ENCODE data around the gene LDLRAP1. TPM values are rescaled to one million over a fixed set of nuclear protein-coding genes. Genes with fewer than 3 reads are reported as not detected.
A peak's percentile ranks its signal among the peaks of the same experiment; 100 is the strongest.

The LDLRAP1 gene
- total RNA-seq, 2 experiments from 2014 or later = 19.1 to 19.7 TPM

DNA sequence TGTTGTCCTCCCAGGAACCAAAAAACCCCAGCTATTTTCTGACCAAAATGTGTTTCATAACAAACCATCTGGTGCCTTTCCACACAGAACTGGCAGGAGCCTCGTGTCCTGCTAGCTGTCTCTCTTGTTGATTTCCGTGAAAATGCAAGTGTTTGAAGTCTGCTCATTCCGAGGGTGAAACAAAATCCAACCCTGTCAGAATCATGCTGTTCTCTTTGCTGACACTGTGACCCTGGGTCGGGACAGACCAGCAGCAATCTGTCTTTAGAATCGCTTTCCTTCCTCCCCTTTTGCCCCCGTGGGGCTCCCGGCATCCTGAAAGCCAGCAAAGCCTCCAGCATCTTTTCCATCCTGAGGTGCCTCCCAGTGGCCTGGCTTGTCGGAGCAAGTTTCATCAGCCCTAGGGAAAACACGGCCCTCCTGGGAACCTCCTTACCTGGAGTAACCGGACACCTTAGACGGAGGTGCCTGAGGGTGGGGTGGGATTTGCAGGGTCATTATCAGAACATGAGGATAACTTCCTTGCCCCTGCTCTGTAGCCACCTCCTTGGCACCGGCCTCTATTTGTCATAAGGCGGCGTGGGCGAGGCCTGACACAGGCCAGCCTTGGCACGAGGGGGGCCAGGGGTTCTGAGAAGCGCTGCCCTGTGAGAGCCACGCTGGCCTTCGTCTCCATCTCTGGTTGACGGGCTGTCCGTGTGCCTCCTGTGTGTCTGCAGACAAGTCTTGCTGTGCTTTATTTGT, 24.9 kb downstream of the LDLRAP1 start:
- no peak overlapping the region for H3K4me3 Mint-ChIP-seq

DNA sequence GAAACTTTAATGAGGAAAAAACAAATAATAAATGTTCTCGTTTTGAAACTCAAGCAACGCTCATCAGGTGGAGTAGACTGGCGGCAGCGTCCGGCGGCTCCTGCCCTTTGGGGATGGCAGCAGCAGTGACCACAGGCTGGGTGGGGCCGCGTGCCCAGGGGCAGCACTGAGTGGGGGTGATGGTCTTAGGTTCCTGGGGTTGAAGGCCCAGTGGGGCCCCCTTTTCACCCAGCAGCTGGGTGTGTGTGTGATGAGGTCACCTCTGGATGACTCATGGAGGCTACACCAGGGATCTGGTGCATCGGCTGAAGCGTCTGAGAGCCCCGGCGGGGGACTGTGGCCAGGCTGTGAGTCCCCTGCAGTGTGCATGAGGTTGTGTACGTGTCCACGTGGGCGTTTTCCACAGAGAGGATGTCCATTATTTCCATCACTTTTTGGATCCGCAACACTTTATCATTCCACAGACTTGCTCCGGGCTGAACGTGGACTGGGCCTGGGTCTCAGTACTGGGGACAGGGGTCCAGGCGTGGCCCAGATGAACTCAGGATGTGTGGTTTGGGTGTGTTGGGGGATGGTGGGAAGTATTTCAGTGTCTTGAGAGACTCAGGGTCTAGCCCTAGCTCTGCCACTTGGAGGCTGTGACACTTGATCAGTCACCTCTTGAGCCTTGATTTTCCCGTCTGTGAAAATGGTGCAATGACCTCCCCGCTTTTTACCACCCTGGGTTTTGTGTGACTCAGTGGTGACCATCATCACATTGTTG, 25.6 kb downstream of the LDLRAP1 start:
- CTCF ChIA-PET = no interaction called here
- Mint-ChIP-seq H3K4me1 (ENCODE audit: low read depth) (peaks cover 74% of the 10 kb centered on the region), H3K4me3 (no peak overlapping the region), H3K9me3 (no peaks in the 10 kb centered on the region), H3K27me3 (ENCODE audit: low read depth) (no peaks in the 10 kb centered on the region), H3K36me3 (ENCODE audit: low read depth) (peaks cover 4% of the 10 kb centered on the region), H3K27ac (peak overlapping the region; percentile 24)
- intact Hi-C loops (cut with micrococcal nuclease) = no loop called here
- DNase-seq = peak; percentile 41

More for the DNA sequence above, 24.9 kb downstream of the LDLRAP1 start:
- Mint-ChIP-seq H3K27me3 (ENCODE audit: low read depth) (no peaks in the 10 kb centered on the region), H3K36me3 (ENCODE audit: low read depth) (peaks cover 4% of the 10 kb centered on the region), H3K9me3 (no peaks in the 10 kb centered on the region), H3K4me1 (ENCODE audit: low read depth) (peaks cover 80% of the 10 kb centered on the region), H3K27ac (peak overlapping the region; percentile 28)
- DNase-seq = no peak
- CTCF ChIA-PET = interaction anchor here (4.6 kb wide), 1 partner anchor 20 kb away, joined by 48 read pairs; no protein-coding TSS in a partner anchor
- intact Hi-C loops (cut with micrococcal nuclease) = no loop called here

DNA sequence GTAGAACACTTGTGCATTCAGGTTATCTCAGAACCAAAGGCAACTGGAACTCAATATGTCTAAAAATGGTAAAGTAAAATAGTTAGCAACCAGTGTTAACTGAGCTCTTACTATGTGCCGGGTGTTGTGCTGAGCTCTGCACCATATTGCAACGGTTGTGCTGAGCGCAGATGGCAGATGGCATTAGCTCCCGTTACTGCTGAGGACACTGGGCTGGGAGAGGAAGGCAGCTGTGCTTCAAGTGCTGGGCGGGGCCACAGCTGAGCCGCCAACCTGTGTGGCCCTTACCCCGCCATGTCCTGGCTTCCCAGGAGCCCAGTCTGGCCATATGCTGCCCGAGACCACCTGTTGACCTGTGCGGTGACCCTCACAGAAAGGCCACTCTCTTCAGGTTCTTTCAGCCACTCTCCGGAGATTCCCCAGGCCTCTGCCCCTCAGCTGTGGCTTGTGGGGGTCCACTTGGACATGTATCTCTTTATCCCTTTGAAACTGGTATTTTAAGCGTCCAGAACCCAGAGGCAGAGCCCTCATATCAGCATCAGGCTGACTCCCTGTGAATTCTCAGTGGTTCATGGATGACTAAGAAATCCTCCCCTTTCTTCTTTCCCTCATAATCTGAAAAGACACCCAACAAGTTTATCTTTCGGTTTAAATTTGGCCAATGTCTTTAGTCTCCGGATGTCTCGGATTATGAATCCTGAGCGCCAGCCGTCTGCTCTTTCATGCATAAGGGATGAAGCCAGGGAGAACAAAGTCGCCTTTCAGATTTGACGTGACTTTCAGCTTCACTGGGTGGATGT, 26.4 kb downstream of the LDLRAP1 start:
- CTCF ChIA-PET = no interaction called here
- Mint-ChIP-seq H3K27ac (no peak overlapping the region), H3K9me3 (no peaks in the 10 kb centered on the region), H3K4me3 (no peak overlapping the region), H3K27me3 (ENCODE audit: low read depth) (no peaks in the 10 kb centered on the region), H3K36me3 (ENCODE audit: low read depth) (no peaks in the 10 kb centered on the region), H3K4me1 (ENCODE audit: low read depth) (peaks cover 68% of the 10 kb centered on the region)
- no peak for DNase-seq
- intact Hi-C loops (cut with micrococcal nuclease) = no loop called here

DNA sequence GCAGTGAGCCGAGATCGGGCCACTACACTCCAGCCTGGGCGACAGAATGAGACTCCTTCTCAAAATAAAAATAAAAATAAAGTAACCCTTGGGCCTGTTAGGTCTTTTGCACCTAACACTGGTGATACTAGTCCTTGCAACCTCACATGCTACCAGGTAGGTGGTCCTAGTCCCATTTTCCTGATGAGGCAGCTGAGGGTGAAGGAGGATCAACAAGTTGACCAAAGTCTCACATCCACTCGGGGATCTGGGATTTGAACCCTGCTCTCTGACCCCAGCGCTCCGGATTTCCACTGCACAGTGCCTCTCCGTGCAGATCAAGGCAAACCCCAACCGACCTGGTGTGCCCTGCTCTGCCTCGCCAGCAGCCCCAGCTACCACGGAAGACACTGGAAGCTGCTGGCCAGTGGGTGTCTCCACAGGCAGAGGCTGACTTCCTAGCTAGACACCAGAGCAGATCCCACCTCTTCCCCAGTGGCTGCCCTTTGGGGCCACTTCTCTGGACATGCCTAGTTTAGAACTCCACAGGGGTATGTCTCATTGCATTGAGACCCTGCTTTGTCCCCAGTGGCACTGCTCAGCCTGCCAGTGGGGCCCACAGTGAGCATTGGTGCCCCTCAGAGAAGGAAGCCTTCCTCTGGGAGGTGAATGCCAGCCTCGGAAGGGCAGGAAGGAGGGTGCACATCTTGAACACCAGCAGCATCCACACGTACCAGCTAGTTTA, 27.6 kb downstream of the LDLRAP1 start:
- H3K27me3 Mint-ChIP-seq (ENCODE audit: low read depth) = no peaks in the 10 kb centered on the region
- H3K4me1 Mint-ChIP-seq (ENCODE audit: low read depth) = peaks cover 58% of the 10 kb centered on the region
- intact Hi-C loops (cut with micrococcal nuclease) = no loop called here
- CTCF ChIA-PET = interaction anchor here (1.0 to 3.7 kb wide), 2 partner anchors 29 to 238 kb away, joined by 3 to 12 read pairs; partner anchors contain the start of gene LDLRAP1
- DNase-seq = no peak
- no peak overlapping the region for H3K27ac Mint-ChIP-seq
- H3K4me3 Mint-ChIP-seq = no peak overlapping the region
- H3K36me3 Mint-ChIP-seq (ENCODE audit: low read depth) = no peaks in the 10 kb centered on the region
- H3K9me3 Mint-ChIP-seq = no peaks in the 10 kb centered on the region

DNA sequence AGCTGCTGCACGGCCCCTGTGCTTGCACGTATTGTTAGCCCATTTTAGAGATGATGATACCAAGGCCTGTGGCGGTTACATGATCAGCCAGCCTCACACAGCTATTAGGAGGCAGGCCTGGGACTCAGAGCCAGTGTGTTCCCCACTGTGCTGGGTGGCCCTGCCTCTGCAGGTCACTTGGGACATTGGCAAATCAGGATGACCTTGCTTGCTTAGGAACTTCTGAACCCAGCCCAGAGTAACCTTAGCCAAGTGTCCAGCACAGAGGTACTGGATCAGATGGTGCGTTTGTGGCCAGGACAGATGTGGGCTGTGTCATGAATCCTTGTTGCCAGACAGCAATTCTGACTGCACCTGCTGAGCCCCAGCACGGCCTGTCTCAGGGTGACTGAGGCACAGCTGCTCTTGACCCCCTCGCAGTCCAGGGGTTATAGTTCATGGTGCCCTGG, 28.1 kb downstream of the LDLRAP1 start:
- no peak for DNase-seq
- CTCF ChIA-PET = interaction anchor here (1.0 to 3.7 kb wide), 9 partner anchors 10 to 238 kb away, joined by 3 to 29 read pairs (median 7); partner anchors contain the start of gene LDLRAP1
- Mint-ChIP-seq H3K36me3 (ENCODE audit: low read depth) (no peaks in the 10 kb centered on the region), H3K9me3 (no peaks in the 10 kb centered on the region), H3K4me1 (ENCODE audit: low read depth) (peaks cover 53% of the 10 kb centered on the region), H3K27ac (no peak overlapping the region), H3K27me3 (ENCODE audit: low read depth) (no peaks in the 10 kb centered on the region), H3K4me3 (no peak overlapping the region)
- intact Hi-C loops (cut with micrococcal nuclease) = no loop called here

DNA sequence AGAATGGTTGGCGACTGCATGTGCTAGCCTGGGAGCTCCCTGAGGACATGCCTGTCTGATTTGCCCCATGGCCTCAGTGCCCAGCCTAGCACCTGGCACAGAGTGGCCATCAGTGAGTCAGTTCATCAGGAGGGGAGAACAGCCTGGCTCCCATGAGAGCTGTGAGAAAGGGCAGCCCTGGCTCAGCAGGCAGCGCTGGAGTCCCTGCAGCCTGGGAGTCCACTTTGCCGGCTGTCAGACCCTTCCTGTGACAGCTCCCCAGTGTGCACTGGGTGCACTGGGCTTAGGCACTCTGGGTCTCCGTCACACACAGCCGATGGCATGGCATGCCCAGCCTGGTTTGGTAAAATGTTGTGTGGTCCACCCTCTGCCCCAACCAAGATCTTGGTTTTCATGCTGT, 28.7 kb downstream of the LDLRAP1 start:
- peaks cover 47% of the 10 kb centered on the region for H3K4me1 Mint-ChIP-seq (ENCODE audit: low read depth)
- no peak for DNase-seq
- H3K9me3 Mint-ChIP-seq = no peaks in the 10 kb centered on the region
- H3K27ac Mint-ChIP-seq = no peak overlapping the region
- no peaks in the 10 kb centered on the region for H3K36me3 Mint-ChIP-seq (ENCODE audit: low read depth)
- no peaks in the 10 kb centered on the region for H3K27me3 Mint-ChIP-seq (ENCODE audit: low read depth)
- intact Hi-C loops (cut with micrococcal nuclease) = no loop called here
- CTCF ChIA-PET = interaction anchor here (0.7 to 3.7 kb wide), 16 partner anchors 10 to 231 kb away, joined by 3 to 29 read pairs (median 5); partner anchors contain the start of gene LDLRAP1
- H3K4me3 Mint-ChIP-seq = no peak overlapping the region

DNA sequence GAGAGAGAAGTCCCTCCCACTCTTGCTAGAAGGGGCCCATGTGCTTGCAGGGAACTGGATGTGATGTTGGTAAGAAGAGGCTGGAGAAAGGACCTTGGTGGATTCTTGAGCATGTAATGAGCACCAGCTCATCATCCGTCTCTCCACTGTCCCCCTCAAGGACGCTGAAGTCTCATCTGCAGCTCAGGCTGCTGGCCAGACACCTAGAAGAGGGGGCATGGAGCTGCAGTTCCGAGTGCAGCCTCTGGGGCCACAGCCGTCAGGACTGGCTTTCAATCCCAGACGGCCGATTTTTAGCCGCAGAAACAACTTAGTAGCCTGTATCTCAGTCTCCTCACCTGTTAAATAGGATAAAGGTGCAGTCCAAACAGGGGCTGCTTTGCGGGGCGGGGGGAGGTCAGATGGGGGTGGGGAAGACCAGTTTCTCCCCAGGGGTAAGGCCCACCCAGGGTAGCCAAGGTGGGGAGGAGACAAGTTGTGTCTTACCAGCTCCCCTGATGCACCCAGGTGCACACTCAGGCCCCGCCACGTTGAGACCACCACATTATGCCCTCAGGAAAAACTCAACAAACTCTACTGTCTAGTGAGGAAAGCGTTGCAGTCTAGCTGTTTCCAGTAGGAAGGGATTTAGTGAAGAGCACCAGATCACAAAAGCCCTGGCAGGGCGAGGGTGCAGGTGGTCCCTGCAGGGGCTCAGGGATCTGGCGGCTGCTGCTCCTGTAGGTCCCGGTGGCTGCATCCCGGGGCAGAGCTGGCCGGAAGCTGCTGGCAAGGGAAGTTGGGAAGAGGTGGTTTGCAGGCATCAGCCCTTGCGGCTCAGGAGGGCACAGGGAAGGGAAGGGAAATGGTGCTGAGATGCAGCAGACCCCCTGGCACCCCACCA, 29.5 kb downstream of the LDLRAP1 start:
- CTCF ChIA-PET = interaction anchor here (0.7 to 3.7 kb wide), 20 partner anchors 8 to 232 kb away, joined by 3 to 29 read pairs (median 5); partner anchors contain the start of gene LDLRAP1
- Mint-ChIP-seq H3K4me3 (no peak overlapping the region), H3K36me3 (ENCODE audit: low read depth) (no peaks in the 10 kb centered on the region), H3K4me1 (ENCODE audit: low read depth) (peaks cover 42% of the 10 kb centered on the region), H3K27me3 (ENCODE audit: low read depth) (no peaks in the 10 kb centered on the region), H3K9me3 (no peaks in the 10 kb centered on the region), H3K27ac (no peak overlapping the region)
- intact Hi-C loops (cut with micrococcal nuclease) = no loop called here
- DNase-seq = peak; percentile 65

DNA sequence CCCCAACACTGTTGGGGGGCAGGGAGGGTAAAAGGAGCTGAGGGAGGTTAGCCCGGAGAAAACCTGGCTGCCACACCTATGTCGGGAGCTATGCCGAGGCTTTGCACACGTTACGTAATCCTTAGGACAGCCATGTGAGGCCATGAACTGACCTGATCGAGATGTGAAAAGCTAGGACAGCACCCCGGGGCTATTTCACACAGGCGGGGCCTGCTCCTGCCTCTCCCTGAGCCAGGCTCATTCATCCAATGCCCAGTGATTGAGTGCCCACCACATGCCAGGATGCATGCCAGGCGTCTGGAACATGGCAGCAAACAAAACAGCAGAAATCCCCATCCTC, 30.2 kb downstream of the LDLRAP1 start:
- Mint-ChIP-seq H3K36me3 (ENCODE audit: low read depth) (no peaks in the 10 kb centered on the region), H3K9me3 (no peaks in the 10 kb centered on the region), H3K4me1 (ENCODE audit: low read depth) (peaks cover 36% of the 10 kb centered on the region), H3K27me3 (ENCODE audit: low read depth) (no peaks in the 10 kb centered on the region), H3K27ac (no peak overlapping the region), H3K4me3 (no peak overlapping the region)
- no peak for DNase-seq
- intact Hi-C loops (cut with micrococcal nuclease) = no loop called here
- CTCF ChIA-PET = interaction anchor here (0.8 to 3.7 kb wide), 9 partner anchors 8 to 232 kb away, joined by 3 to 29 read pairs (median 6); partner anchors contain the start of gene LDLRAP1

DNA sequence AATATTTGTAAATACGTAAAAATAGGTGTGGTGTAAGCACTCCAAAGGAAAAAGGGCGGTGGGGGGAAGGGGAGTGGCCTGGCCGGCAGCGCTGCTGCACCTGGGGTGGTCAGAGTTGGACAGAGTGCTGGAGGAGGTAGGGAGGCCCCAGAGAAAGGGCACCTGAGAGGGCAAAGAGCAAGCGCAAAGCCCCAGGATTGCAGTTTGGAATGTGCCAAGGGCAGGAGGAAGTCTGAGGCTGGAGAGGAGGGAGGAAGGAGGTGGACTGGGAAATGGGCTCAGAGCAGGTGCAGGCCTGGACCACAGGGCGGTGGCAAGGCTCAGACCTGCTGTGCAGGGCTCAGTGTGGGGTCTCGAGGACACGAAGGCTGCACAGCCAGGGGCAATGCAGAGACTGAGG, 30.6 kb downstream of the LDLRAP1 start:
- Mint-ChIP-seq H3K27me3 (ENCODE audit: low read depth) (no peaks in the 10 kb centered on the region), H3K9me3 (no peaks in the 10 kb centered on the region), H3K36me3 (ENCODE audit: low read depth) (no peaks in the 10 kb centered on the region), H3K4me1 (ENCODE audit: low read depth) (peaks cover 32% of the 10 kb centered on the region), H3K4me3 (no peak overlapping the region), H3K27ac (no peak overlapping the region)
- intact Hi-C loops (cut with micrococcal nuclease) = no loop called here
- DNase-seq = no peak
- CTCF ChIA-PET = interaction anchor here (0.9 to 3.7 kb wide), 6 partner anchors 9 to 207 kb away, joined by 3 to 29 read pairs (median 7); partner anchors contain the start of gene LDLRAP1

DNA sequence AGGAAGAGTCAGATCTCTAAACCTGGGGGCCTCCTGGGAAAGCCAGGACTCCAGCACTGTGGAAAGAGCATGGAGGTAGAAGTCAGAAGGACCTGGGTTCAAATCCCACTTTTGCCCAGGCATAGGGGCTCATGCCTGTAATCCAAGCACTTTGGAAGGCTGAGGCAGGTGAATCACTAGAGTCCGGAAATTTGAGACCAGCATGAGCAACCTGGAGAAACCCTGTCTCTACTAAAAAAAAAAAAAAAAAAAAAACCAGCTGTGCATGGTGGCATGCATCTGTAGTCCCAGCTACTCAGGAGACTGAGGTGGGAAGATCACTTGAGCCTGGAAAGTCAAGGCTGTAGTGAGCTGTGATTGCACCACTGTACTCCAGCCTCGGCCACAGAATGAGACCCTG, 31.8 kb downstream of the LDLRAP1 start:
- no peaks in the 10 kb centered on the region for H3K36me3 Mint-ChIP-seq (ENCODE audit: low read depth)
- H3K27ac Mint-ChIP-seq = no peak overlapping the region
- no peak for DNase-seq
- H3K4me3 Mint-ChIP-seq = no peak overlapping the region
- H3K4me1 Mint-ChIP-seq (ENCODE audit: low read depth) = peaks cover 23% of the 10 kb centered on the region
- CTCF ChIA-PET = no interaction called here
- intact Hi-C loops (cut with micrococcal nuclease) = no loop called here
- H3K9me3 Mint-ChIP-seq = no peaks in the 10 kb centered on the region
- no peaks in the 10 kb centered on the region for H3K27me3 Mint-ChIP-seq (ENCODE audit: low read depth)

All from activated naive CD4-positive, alpha-beta T cell treated with anti-CD3 and anti-CD28 coated beads for 36 hours (primary cell).